RWPE2 (cell line): Measurements from ENCODE around the gene TRPM5.

Experiments
- ATAC-seq: fragments of 200-7000 bp; cut with Tn5 transposase; 3 replicates; pipeline ENCODE4 v1.9.1; 2021; ENCODE audit warnings: low read depth
- DNase-seq: peaks from one replicate; pipeline ENCODE4 v3.0.0-alpha.2; 2020; ENCODE audit warnings: low spot score
- H3K27ac ChIP-seq: fragments of 450-650 bp; 2 replicates; pipeline ENCODE4 v1.5.1; 2017; ENCODE audit warnings: mild to moderate bottlenecking; ENCODE audit not compliant: poor library complexity, severe bottlenecking
- H3K27me3 ChIP-seq: fragments of 250-450 bp; sonication (Bioruptor Pico); 2 replicates; pipeline ENCODE4 v1.5.1; 2021; ENCODE audit warnings: mild to moderate bottlenecking, moderate library complexity; ENCODE audit not compliant: insufficient read depth, poor library complexity, severe bottlenecking
- H3K36me3 ChIP-seq: fragments of 250-450 bp; sonication (Bioruptor Pico); 2 replicates; pipeline ENCODE4 v1.5.1; 2020; ENCODE audit warnings: low read depth, mild to moderate bottlenecking, moderate library complexity
- H3K4me1 ChIP-seq: fragments of 250-450 bp; sonication (Bioruptor Pico); 2 replicates; pipeline ENCODE4 v1.5.1; 2021; ENCODE audit warnings: mild to moderate bottlenecking, moderate library complexity; ENCODE audit not compliant: insufficient read depth, poor library complexity, severe bottlenecking
- H3K4me3 ChIP-seq: fragments of 250-450 bp; sonication (Bioruptor Pico); 2 replicates; pipeline ENCODE4 v1.5.1; 2021; ENCODE audit warnings: mild to moderate bottlenecking, moderate library complexity; ENCODE audit not compliant: severe bottlenecking
- H3K9me3 ChIP-seq: fragments of 250-450 bp; sonication (Bioruptor Pico); 2 replicates; pipeline ENCODE4 v1.5.1; 2021; ENCODE audit warnings: mild to moderate bottlenecking, moderate library complexity; ENCODE audit not compliant: severe bottlenecking
- CTCF ChIP-seq: fragments of 450-650 bp; IDR thresholded peaks from one replicate; pipeline ENCODE4 v1.5.1; 2017; ENCODE audit warnings: mild to moderate bottlenecking, moderate library complexity; ENCODE audit not compliant: poor library complexity, severe bottlenecking

TRPM5 gene

DNA sequence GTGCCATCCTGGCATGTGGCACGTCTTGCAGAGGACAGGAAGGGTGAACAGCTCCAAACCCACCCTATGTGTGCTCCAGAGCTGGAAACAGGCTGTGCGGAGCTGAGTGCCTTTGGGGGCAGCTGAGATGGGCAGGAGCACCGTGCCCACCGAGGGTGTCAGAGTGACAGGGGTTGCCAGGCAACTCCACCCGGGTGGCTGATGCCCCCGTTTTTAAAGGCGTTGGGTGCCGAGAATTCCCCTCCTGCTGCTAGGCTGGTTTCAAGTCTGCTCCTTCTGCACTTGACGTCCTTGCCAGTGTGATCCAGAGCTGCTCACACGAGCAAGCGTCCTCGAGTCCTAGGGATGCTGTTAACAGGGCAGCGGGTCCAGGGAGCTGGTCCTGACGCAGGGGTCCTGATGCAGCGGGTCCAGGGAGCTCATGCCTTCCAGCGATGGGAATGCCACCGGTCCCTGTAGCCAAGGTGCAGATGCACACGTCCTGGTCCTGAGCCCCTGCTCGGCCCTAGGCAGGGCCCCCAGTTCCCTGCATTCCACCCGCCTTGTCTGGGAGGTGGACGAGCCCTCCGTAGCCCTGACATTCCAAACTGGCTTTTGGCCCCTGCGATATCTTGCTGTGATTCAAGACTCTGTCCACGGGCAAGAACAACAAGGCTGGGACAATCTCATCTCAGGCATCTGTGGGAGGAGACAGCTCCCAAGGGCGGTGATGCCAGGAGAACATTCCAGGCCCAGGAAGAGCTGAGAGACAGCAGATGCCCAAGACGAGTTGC, 5.4 kb upstream of the TRPM5 start:
- no peak overlapping the region for H3K27ac ChIP-seq
- H3K4me3 ChIP-seq: no peak overlapping the region
- H3K36me3 ChIP-seq: no peaks in the 10 kb centered on the region
- no peak for TF ChIP-seq CTCF
- DNase-seq (peak; percentile 37), ATAC-seq (no peak)
- no peaks in the 10 kb centered on the region for H3K4me1 ChIP-seq
- peaks cover 12% of the 10 kb centered on the region for H3K27me3 ChIP-seq
- no peaks in the 10 kb centered on the region for H3K9me3 ChIP-seq

GRCh38 chr11:2448661-2449547, 4.6 kb upstream of the TRPM5 start:
- no peak for TF ChIP-seq CTCF
- Histone ChIP-seq H3K4me3 (no peak overlapping the region), H3K27me3 (peaks cover 16% of the 10 kb centered on the region), H3K9me3 (no peaks in the 10 kb centered on the region), H3K4me1 (no peaks in the 10 kb centered on the region), H3K27ac (no peak overlapping the region), H3K36me3 (no peaks in the 10 kb centered on the region)
- DNase-seq (peak; percentile 51), ATAC-seq (no peak)

DNA sequence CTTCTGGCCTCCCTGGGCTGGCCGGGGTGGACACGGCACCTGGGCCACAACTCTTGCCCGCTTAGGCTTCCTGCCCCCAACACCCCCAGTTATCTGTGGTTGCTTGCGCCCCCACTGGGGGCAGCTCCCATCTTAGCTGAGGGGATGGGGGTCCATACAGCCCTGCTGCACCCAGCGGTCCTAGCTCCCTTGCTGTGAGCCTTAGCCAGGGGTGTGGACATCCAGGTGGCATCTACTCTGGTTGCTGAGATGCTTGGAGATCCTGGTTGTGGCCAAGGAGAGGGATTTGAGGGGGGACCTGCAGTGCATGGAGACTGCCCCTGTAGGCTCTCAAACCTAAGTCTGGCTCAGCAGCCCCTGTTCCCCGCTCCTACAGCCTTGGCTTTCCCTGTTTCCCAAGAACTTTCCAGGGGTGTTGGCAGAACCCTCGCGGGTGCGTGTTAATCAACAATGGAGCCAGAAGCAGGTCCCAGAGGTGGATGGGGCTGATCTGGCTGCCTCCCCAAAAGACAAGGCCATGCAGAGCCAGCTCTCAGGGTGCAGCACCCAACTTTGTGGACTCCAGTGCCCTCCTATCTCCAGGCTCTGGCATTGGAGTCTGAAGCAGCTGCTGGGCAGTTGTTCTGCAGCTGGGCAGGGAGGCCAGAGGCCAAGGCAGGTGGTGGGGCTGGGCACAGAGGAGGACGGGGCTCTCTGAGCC, 3.8 kb upstream of the TRPM5 start:
- DNase-seq (peak; percentile 46), ATAC-seq (no peak)
- no peak for TF ChIP-seq CTCF
- Histone ChIP-seq H3K4me1 (no peaks in the 10 kb centered on the region), H3K36me3 (no peaks in the 10 kb centered on the region), H3K27ac (no peak overlapping the region), H3K27me3 (peaks cover 24% of the 10 kb centered on the region), H3K4me3 (no peak overlapping the region), H3K9me3 (no peaks in the 10 kb centered on the region)

DNA sequence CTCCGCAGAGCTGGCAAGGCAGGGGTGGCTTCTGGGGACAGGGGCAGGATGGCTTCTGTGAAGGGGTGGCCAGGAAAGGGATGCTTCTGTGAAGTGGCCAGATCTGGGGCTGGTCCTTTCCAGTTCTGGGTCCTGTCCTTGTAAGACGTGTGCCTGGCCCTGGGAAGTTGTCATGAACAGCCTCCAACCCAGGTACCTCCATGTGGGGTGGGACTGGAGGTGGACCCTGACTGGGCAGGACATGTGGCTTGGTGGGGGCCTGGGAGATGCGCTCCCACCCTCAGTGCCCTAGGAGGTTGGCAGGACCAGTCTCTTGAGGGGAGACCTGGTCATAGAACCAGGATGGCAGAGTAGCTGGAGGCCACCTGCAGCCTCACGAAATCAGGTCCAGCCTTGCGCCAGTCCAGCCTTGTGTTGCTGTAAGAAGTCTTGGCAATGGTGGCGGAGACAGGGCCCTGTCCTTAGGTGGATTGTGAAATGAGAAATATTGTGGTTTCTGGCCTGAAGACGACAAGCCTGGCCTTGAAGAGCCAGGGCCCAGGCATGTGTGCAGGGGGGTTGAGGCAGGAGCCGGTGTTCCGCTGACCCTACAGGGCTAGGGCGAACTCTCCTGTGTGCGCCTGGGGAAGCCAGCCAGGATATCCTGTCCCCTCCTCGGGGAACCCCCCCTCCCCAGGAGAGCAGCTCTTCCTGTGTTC, 3.1 kb upstream of the TRPM5 start:
- no peaks in the 10 kb centered on the region for H3K36me3 ChIP-seq
- peak; percentile 40 for DNase-seq
- no peak overlapping the region for H3K4me3 ChIP-seq
- peaks cover 27% of the 10 kb centered on the region for H3K27me3 ChIP-seq
- H3K4me1 ChIP-seq: no peaks in the 10 kb centered on the region
- H3K9me3 ChIP-seq: no peaks in the 10 kb centered on the region
- TF ChIP-seq CTCF: no peak
- ATAC-seq: no peak
- H3K27ac ChIP-seq: no peak overlapping the region
